T-helper 1 cell (primary cell): ENCODE measurements around the gene NBPF12.
"Not testable (repeated sequence)": the region's sequence is repeated elsewhere in the genome, so short reads cannot be mapped to it uniquely, and the experiment has no call there.

ENCODE experiments used
- DNase-seq, 5 donors: peaks; one replicate each; pipeline ENCODE4 v3.0.0-alpha.2; 2012 to 2020
- total RNA-seq, 4 donors: gene quantifications; one replicate each; lab custom pipeline; 2026; lab: John Stamatoyannopoulos, UW

NBPF12 gene
- 38.1 to 72.7 (median 58.8) reads per million in 4 donors for total RNA-seq

- peak; percentile 53 to 83 (median 63) for DNase-seq
Observed at GRCh38 chr1:146938242-146938902, at the start of gene NBPF12. Gene NBPF12, plus strand, starts transcription at chr1:146938324. Its CDS starts 21,820 bp downstream, at chr1:146960144.

GRCh38 chr1:146891355-146891754 lies 46.8 kb upstream of the NBPF12 start:
- not testable (repeated sequence) for DNase-seq

- not testable (repeated sequence) for DNase-seq
Observed at GRCh38 chr1:146892331-146892730, 45.8 kb upstream of the NBPF12 start.

GRCh38 chr1:146907565-146908261 lies 30.4 kb upstream of the NBPF12 start:
- not testable (repeated sequence) for DNase-seq

DNA sequence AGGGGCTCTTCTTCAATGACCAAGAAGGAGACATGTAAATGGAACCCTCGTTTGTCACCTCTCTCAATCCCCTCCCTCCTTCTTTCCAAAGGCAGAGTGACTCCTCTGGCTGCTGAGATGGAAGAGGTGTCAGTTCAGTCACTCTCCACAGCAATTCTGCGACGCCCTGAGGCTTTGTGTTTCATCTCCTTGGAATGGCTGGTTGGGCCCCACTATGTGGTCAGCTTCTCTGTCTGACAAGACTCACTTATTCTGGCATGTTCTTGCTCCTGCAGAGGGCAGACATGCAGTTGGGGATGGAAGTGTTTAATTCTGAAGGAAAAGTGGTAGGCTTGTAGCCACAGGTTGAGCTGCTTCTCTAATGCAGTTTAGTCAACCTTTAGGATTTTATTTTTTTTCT lies 25.1 kb upstream of the NBPF12 start:
- not testable (repeated sequence) for DNase-seq

- DNase-seq, result not testable (repeated sequence)
Observed at GRCh38 chr1:146920811-146921210, 17.3 kb upstream of the NBPF12 start.

DNA sequence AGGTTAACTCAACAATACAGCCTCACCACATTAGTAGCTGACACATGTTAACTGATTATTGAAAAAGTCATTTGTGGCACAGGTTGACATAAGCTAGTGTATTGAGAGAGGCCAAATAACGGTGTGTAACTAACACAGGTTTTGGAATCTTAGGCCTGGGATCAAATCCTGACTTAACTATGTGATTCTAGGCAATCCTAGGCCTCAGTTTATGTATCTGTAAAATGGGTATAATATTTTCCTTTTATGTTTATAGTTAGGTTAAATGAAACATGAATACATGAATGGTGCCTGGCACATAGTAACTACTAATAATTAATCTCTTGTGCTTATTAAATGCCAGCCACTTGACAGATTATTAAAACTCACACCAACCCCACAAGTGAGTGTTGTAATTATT lies 15.5 kb upstream of the NBPF12 start:
- DNase-seq, result not testable (repeated sequence)

DNA sequence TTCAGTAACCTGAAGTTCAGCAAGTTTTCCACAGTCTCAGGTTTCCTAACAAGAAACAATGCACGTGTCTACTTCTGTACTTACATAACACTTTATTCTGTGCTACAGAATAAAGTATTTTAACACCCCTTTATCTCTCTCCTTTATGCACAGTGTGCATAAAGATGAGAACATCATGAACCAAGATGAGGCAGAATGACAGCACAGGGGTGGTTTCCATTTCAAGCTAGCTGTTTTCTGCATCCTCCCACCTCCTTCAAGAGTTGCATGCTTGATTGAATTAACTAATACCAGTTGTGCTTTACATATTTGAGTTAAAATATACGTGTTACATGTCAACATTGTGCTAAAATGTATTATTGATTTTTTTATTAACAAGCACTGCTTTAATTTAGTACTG lies 14.0 kb upstream of the NBPF12 start:
- not testable (repeated sequence) for DNase-seq

DNA sequence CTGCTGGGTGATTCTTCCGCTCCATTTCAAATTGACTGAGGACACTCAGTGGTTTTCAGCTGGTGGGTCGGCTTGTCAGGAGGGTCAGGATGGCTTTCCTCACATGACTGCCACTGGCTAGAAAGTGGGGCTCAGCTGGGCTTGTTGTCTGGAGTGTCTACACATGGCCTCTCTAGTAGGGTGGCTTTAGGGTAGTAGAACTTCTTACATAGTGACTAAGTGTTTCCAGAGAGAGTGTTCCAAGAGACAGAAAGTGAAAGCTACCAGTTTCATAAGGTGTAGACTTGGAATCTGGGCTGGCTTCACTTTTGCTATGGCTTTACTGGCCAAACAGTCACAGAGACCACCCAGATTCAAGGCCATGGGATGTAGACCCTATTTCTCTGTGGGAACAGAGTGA lies 11.7 kb upstream of the NBPF12 start:
- not testable (repeated sequence) for DNase-seq

GRCh38 chr1:146930225-146930624 lies 7.9 kb upstream of the NBPF12 start:
- DNase-seq, result not testable (repeated sequence)

GRCh38 chr1:146934390-146935223 lies 3.5 kb upstream of the NBPF12 start:
- DNase-seq, result not testable (repeated sequence)

GRCh38 chr1:146937462-146937861 lies 662 bp upstream of the NBPF12 start:
- not testable (repeated sequence) for DNase-seq

DNA sequence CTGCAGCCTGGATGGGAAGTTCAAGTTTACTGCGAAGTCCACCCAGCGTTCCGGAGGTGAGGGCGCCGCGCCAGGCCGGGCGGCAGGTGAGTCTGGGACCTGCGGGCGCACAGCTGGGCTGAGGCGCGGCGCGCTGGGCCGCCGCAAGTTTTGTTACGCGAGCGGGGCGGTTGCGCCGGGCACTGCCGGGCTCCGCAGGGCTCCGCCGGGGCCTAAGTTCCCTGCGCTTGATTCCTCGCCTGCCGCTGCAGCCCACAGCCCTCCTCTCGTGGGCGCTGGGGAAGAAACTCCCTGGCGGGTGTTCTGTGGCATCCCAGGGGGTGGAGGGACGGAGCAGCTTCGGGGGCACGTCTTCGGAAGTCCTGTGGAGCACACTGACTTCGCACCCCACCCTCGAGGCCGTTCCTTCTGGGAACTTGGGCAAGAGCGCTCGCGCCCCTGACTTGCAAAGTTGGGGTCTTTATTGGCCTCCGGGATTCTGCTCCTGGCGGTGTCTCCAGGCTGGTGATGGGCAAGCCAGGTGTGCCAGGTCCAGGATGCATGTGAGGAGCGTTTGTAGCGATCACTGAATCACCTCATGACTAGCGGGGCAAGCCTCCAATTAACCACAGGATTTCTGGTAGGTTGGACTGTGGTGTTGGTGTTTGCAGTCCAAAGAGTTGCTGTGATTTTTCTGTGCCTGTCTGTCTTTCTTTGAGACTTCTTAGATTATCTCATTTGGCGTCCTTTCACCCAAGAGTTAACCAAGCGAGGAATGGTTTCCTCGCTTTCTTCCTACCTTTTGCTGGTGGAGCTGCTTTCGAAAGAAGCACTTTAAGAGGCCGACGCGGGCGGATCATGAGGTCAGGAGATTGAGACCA lies 1.0 kb downstream of the NBPF12 start:
- peak; percentile 9 to 20 (median 11) for DNase-seq

DNA sequence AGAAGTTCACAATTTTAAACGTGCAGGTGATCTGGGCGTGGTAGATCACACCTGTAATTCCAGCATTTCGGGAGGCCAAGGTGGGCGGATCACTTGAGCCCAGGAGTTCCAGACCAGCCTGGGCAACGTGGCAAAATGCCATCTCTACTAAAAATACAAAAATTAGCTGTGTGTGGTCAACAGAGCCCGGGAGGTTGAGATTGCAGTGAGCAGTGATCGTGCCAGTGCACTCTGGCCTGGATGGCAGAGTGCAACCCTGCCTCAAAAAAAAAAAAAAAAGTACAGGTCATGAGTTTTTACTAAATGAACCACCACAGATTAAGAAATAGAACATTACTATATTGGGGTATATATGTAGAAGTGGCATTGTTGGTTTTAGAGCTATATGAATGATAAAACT lies 2.2 kb downstream of the NBPF12 start:
- not testable (repeated sequence) for DNase-seq

- DNase-seq, result not testable (repeated sequence)
Observed at GRCh38 chr1:146943342-146943886, 5.3 kb downstream of the NBPF12 start.

- not testable (repeated sequence) for DNase-seq
Observed at GRCh38 chr1:146948127-146948526, 10.0 kb downstream of the NBPF12 start.

DNA sequence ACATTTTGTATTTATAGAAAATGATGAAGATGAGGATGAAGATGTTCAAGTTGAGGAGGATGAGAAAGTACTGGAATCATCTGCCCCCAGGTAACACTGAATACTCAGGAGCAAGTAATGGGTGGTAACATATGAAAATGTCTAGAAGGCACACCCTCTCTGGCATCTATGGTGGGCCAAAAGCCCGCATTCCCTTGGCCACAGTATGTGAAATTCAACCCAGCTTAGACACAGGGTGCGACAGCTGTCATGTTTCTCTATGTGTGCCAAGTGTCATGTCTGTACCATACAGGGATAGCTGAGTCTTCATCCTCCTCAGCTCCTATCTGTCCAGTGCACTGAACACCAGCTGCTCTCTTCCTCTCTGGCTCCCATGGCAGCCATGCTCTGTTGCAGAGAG lies 26.2 kb downstream of the NBPF12 start:
- DNase-seq, result not testable (repeated sequence)

DNA sequence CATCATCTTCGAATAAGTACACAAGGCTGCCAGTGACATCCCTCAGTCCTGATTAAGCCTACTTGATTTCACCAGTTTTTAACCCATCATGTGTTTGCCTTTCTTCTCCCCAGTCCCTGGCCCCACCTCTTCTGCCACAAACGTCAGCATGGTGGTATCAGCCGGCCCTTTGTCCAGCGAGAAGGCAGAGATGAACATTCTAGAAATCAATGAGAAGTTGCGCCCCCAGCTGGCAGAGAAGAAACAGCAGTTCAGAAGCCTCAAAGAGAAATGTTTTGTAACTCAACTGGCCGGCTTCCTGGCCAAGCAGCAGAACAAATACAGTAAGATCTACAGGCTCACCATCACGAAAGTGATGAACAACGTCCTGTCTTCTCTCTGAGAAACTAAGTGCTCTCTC lies 28.2 kb downstream of the NBPF12 start:
- not testable (repeated sequence) for DNase-seq

- DNase-seq, result not testable (repeated sequence)
Observed at GRCh38 chr1:146970656-146971055, 32.5 kb downstream of the NBPF12 start.

DNA sequence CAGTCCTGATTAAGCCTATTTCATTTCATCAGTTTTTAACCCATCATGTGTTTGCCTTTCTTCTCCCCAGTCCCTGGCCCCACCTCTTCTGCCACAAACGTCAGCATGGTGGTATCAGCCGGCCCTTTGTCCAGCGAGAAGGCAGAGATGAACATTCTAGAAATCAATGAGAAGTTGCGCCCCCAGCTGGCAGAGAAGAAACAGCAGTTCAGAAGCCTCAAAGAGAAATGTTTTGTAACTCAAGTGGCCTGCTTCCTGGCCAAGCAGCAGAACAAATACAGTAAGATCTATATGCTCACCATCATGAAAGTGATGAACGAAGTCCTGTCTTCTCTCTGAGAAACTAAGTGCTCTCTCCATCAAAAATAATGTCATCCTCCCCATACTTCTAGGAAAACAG lies 34.6 kb downstream of the NBPF12 start:
- not testable (repeated sequence) for DNase-seq

DNA sequence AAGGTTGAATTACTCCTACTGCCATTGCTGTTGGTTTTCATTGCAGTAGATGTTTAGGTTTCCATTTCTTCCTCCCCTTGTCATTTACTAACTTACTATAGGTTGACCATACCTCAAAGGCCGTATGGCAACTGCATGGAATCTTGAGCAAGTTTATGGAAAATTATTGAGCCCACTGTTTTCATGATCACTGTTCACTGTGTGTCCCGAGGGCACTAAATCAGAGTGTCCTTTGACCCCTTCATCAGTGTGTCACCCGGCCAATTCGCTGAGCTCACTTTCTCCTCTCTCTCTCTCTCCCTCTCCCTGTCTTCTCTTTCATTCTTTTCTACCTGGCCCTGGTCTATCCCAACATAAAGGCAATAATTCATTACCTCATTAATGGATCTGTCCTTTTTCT lies 47.7 kb downstream of the NBPF12 start:
- not testable (repeated sequence) for DNase-seq

GRCh38 chr1:146986450-146986849 lies 48.3 kb downstream of the NBPF12 start:
- DNase-seq, result not testable (repeated sequence)
